ENCODE results near the gene LRRC52.

Gene LRRC52

DNA sequence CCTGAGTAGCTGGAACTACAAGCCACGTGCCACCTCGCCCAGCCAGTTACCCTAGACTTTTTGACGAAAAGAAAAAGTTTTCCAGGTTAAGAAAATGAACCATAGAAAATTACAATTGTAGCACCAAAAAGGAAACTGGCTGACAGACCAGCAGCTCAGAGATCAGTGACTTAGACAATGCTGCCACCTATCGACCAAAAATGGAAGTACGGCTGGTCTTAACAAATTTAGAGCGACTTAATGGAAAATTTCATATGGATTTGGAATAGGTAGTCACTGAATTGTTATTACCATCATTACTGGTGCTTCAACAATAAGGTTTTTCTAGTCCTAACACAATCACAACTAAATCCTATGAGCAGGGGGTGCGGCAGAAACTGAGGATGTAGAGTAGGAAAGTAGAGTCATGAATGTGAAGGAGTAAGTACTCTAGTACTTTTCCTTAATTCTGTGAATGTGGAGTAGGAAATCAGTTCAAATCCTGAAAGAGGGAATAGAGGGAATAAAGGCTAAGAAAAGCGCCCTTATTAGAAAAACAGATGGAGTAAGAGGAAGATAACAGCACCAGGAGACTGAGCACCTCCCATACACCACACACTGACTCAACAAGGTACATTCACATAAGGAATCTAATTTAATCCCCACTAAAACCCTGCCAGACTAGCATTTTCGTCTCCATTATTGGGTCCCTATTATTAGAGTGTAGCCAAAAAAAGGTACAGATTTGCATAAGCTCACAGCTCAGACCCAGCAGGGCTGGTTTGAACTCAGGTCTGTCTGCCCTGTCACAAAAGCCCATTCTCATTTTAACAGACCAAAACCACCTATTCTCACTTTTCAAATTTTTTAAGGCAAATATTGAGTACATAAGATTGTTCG, 49.4 kb downstream of the LRRC52 start:
- no peak overlapping the region for H3K4me3 ChIP-seq (ENCODE audit: control insufficient read depth, low read depth, low read length)
- TF ChIP-seq, protein P1, sequence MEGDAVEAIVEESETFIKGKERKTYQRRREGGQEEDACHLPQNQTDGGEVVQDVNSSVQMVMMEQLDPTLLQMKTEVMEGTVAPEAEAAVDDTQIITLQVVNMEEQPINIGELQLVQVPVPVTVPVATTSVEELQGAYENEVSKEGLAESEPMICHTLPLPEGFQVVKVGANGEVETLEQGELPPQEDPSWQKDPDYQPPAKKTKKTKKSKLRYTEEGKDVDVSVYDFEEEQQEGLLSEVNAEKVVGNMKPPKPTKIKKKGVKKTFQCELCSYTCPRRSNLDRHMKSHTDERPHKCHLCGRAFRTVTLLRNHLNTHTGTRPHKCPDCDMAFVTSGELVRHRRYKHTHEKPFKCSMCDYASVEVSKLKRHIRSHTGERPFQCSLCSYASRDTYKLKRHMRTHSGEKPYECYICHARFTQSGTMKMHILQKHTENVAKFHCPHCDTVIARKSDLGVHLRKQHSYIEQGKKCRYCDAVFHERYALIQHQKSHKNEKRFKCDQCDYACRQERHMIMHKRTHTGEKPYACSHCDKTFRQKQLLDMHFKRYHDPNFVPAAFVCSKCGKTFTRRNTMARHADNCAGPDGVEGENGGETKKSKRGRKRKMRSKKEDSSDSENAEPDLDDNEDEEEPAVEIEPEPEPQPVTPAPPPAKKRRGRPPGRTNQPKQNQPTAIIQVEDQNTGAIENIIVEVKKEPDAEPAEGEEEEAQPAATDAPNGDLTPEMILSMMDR (IDR thresholded peaks at IDR 0.05; ENCODE audit: control insufficient read depth, insufficient read depth, low read depth, low read length, missing control alignments) = peak; percentile 84
- DNase-seq (ENCODE audit: low read depth) = peak; percentile 39

DNA sequence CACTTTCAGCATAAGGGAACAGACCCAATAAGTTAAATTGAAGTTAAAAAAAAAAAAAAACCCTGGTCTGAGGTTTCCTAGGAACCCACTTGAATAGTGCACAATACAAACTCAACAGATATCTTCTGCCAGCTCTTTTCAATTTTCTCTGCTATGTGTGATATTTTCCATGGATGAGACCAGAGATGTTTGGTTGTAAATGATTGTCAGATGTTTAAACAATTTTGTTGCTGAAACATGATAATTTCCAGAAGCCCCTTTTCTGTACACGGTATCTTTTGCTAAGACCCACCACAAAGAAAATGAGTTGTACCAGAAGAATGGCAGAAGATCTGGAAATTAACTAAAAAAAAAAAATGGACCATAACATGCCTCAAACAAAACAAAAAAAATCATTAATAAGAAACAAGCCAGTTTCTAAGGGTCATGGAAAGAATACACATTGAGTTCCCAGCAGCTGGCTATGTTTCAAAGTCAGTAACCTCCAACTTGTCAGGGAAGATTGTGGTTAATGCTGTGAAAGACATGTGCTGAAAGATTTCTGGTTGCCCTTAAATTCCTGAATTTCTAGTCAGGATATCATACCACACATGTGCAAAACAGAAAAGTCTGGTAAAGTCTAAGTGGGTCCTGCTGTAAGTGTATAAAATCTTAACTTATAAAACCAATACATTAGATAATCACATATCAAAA, 51.6 kb downstream of the LRRC52 start:
- DNase-seq (ENCODE audit: low read depth) = peak; percentile 18
- no peak overlapping the region for H3K4me3 ChIP-seq (ENCODE audit: control insufficient read depth, low read depth, low read length)
- TF ChIP-seq, protein P1 (IDR thresholded peaks at IDR 0.05; ENCODE audit: control insufficient read depth, insufficient read depth, low read depth, low read length, missing control alignments) = no peak

DNA sequence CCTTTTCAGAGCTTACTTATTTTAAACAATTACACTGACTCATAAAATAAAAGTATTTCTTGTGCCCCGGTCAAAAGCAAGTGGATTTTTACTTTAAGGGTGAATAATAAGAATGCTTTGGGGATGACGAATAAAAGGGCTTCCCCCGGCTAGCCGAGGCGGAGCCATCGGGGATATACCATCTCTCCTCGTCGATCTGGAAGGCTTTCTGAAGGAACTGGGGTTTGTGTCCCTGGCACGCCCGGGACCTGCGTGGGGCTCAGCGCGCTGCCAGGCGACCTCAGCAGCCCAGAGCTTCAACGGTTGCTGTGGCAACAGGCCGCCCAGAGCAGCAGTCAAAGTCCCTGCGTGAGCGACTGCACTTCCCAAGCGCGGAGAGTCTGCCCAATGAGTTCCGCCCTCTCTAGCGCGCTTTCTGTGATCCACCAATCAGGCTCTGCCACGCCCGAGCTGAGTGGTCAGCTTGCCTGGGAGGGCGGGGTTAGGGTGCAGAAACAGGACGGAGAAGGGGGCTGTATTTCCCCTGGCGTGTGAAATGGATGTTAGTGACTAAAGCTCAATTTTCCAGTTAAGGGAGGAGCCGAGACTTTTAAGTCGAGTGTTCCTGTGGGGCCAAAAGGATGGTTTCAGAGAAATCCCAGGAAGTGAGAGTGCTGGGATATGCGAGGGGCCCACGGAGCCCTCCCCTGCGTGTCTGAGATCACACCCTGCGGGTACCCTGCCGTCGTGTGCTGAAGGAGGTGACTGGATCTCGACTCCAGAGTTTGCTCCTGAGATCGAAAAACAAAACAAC, 54.3 kb downstream of the LRRC52 start:
- peak overlapping the region; percentile 74 for H3K4me3 ChIP-seq (ENCODE audit: control insufficient read depth, low read depth, low read length)
- TF ChIP-seq, protein P1 (IDR thresholded peaks at IDR 0.05; ENCODE audit: control insufficient read depth, insufficient read depth, low read depth, low read length, missing control alignments) = no peak
- peak; percentile 89 for DNase-seq (ENCODE audit: low read depth)

DNA sequence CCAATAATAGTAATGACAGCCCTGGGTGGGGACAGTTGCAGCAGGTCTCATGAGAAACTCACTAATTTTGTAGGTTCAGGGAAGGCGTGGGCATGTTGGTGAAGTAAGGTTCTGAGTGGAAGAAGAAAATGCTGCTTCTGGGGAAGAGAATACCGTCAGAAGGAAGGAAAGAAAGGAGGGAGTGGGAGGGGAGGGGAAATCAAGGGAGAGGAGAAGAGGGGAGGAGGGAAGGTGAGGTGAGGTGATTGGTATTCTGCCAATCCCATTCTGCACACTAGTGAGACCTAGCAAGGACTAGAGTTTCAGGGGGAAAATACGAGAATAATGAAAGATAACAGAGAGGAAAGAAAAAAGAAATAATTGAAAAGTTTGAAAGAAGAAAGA, 54.9 kb downstream of the LRRC52 start:
- TF ChIP-seq, protein P1 (IDR thresholded peaks at IDR 0.05; ENCODE audit: control insufficient read depth, insufficient read depth, low read depth, low read length, missing control alignments) = no peak
- DNase-seq (ENCODE audit: low read depth) = no peak
- H3K4me3 ChIP-seq (ENCODE audit: control insufficient read depth, low read depth, low read length) = peak overlapping the region; percentile 74

DNA sequence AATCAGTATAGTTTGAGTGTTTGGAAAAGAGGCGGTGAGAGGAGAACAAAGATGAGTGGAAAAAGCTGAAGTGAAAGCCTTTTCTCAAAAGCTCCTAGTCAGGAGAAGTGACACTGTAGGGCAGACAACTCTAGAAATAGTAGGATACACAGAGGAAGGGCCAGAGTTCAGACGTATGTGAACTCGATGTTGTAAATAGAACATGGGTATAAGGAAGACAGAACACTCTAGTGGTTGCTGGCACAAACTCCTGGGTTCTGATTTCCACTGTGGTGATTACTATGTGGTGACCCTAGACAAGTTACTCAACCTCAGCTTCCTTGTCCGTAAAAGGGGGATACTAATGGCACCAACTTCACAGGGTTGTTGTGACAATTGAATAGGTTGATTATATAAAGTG, 57.0 kb downstream of the LRRC52 start:
- H3K4me3 ChIP-seq (ENCODE audit: control insufficient read depth, low read depth, low read length) = no peak overlapping the region
- DNase-seq (ENCODE audit: low read depth) = no peak
- TF ChIP-seq, protein P1 (IDR thresholded peaks at IDR 0.05; ENCODE audit: control insufficient read depth, insufficient read depth, low read depth, low read length, missing control alignments) = no peak

DNA sequence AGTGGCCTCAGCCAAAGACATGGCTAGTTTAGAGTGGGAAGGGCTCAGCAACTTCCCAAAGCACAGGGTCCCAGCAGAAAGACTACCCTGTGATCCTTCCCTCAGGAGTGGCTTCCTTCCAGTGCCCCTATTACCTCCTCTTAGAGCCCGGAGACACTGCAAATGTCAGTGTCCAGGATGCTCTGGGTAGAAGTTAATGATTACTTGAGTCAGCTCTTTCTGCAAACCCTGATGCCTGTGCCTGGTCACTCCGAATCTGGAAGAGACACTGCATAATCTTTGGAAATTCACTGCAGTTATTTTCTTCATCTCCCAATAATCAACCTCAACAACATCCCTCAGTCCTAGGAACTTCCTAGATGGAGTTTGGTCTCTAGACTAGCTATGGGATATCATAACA, 60.0 kb downstream of the LRRC52 start:
- no peak overlapping the region for H3K4me3 ChIP-seq (ENCODE audit: control insufficient read depth, low read depth, low read length)
- TF ChIP-seq, protein P1 (IDR thresholded peaks at IDR 0.05; ENCODE audit: control insufficient read depth, insufficient read depth, low read depth, low read length, missing control alignments) = no peak
- DNase-seq (ENCODE audit: low read depth) = no peak
